WTC11 (cell line): ENCODE measurements around the gene MYH14. TPM values are rescaled to one million over a fixed set of nuclear protein-coding genes. Genes with fewer than 3 reads are reported as not detected.

Source experiments
- ATAC-seq: fragments of 200-7000 bp; cut with Tn5 transposase; 2 replicates; pipeline ENCODE4 v1.10.0; 2021; ENCODE audit warnings: mild to moderate bottlenecking, moderate library complexity
- CTCF ChIA-PET: fragments of 300-600 bp; sonication (Branson Sonifier 250); formaldehyde crosslinking; loops from one replicate; lab custom pipeline; 2021; ENCODE audit warnings: antibody characterized with exemption; lab: Charles Lee
- POLR2A ChIA-PET: fragments of 350-600 bp; sonication (Branson Sonifier 250); formaldehyde crosslinking; loops from one replicate; lab custom pipeline; 2021; ENCODE audit warnings: antibody characterized with exemption; lab: Charles Lee
- DNase-seq: peaks from one replicate; pipeline ENCODE4 v3.0.0; 2021; ENCODE audit warnings: low spot score
- H3K27ac Mint-ChIP-seq: 2 replicates; pipeline ENCODE4 v1.8.0; 2021; ENCODE audit warnings: mixed read lengths
- H3K27me3 Mint-ChIP-seq: 2 replicates; pipeline ENCODE4 v1.8.0; 2021; ENCODE audit warnings: low read depth, mild to moderate bottlenecking, moderate library complexity, mixed read lengths
- H3K36me3 Mint-ChIP-seq: 2 replicates; pipeline ENCODE4 v1.8.0; 2021; ENCODE audit warnings: mixed read lengths
- H3K4me1 Mint-ChIP-seq: 2 replicates; pipeline ENCODE4 v1.8.0; 2022; ENCODE audit warnings: mixed read lengths
- H3K4me3 Mint-ChIP-seq: 2 replicates; pipeline ENCODE4 v1.8.0; 2021; ENCODE audit warnings: mild to moderate bottlenecking, moderate library complexity, mixed read lengths
- H3K9me3 Mint-ChIP-seq: 2 replicates; pipeline ENCODE4 v1.8.0; 2021; ENCODE audit warnings: mixed read lengths
- ETV6 ChIP-seq: sonication (generic); formaldehyde crosslinking; IDR thresholded peaks from 2 replicates; pipeline ENCODE4 v1.8.1; 2022; ENCODE audit warnings: mild to moderate bottlenecking, missing genetic modification reagents
- HMGXB4 ChIP-seq: sonication (generic); formaldehyde crosslinking; IDR thresholded peaks from 2 replicates; pipeline ENCODE4 v1.8.1; 2023; ENCODE audit warnings: mild to moderate bottlenecking, moderate library complexity, missing genetic modification reagents
- KAT7 ChIP-seq: sonication (generic); formaldehyde crosslinking; IDR thresholded peaks from 2 replicates; pipeline ENCODE4 v1.8.1; 2023; ENCODE audit warnings: missing genetic modification reagents, mild to moderate bottlenecking, borderline replicate concordance
- MXD4 ChIP-seq: fragments of 250-450 bp; sonication (Bioruptor Pico); IDR thresholded peaks from 2 replicates; pipeline ENCODE4 v1.8.0; 2021; ENCODE audit warnings: mild to moderate bottlenecking, moderate library complexity, borderline replicate concordance
- SOX15 ChIP-seq: fragments of 250-450 bp; sonication (Bioruptor Pico); IDR thresholded peaks from 2 replicates; pipeline ENCODE4 v1.9.0; 2021; ENCODE audit warnings: mild to moderate bottlenecking
- ZNF121 ChIP-seq: sonication (generic); formaldehyde crosslinking; IDR thresholded peaks from 2 replicates; pipeline ENCODE4 v1.8.0; 2023; ENCODE audit warnings: missing genetic modification reagents
- total RNA-seq: library from RNA; stranded (reverse); gene quantifications from 3 replicates; pipeline ENCODE4 v1.2.3, GENCODE V29; 2021
- TF ChIP-seq, protein P1 (sequence below): sonication (generic); formaldehyde crosslinking; conservative IDR thresholded peaks from 2 replicates; pipeline ENCODE4 v1.8.1; 2023; ENCODE audit warnings: mild to moderate bottlenecking, low read depth, missing genetic modification reagents, moderate library complexity
- TF ChIP-seq, protein P2 (sequence below): sonication (generic); formaldehyde crosslinking; IDR thresholded peaks from 2 replicates; pipeline ENCODE4 v1.8.0; 2023; ENCODE audit warnings: mild to moderate bottlenecking, missing genetic modification reagents
- TF ChIP-seq, protein P3 (sequence below): sonication (generic); formaldehyde crosslinking; IDR thresholded peaks from 2 replicates; pipeline ENCODE4 v1.8.0; 2022; ENCODE audit warnings: mild to moderate bottlenecking, missing genetic modification reagents
- TF ChIP-seq, protein P4 (sequence below): sonication (generic); formaldehyde crosslinking; IDR thresholded peaks from 2 replicates; pipeline ENCODE4 v1.8.1; 2022; ENCODE audit warnings: mild to moderate bottlenecking, missing genetic modification reagents, moderate library complexity, borderline replicate concordance

MYH14 gene
- total RNA-seq, 1 experiment from 2014 or later: 25.8 TPM

DNA sequence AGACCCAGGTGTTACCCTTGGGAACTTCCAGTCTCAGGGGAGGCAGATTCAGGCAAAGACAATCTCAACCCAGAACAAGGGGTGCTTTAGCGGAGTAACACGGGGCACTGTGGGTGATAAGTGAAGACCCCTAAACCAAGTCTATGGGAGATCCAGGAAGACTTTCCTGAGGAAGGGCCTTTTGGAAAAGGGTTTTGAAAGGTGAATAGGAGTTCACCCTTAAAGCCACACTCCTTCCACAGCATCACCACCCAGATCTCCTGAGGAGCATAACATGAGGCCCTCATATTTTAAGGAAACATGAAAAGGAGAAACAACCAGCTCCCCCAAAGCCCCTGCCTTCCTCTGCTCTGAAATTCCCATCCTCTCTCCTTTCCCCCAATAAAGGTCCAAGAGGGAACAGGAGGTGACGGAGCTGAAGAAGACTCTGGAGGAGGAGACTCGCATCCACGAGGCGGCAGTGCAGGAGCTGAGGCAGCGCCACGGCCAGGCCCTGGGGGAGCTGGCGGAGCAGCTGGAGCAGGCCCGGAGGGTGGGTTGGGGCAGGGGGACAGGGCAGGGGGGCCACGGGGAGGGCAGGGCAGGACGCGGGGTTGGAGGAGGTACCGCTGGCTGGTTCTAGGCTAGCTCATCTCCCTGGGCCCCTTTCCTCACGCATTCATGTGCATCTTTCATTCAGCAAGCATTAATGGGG, 73.1 kb downstream of the MYH14 start:
- H3K36me3 Mint-ChIP-seq: peaks cover 13% of the 10 kb centered on the region
- no peaks in the 10 kb centered on the region for H3K27me3 Mint-ChIP-seq
- ATAC-seq (no peak), DNase-seq (no peak)
- POLR2A ChIA-PET: no interaction called here
- H3K27ac Mint-ChIP-seq: no peak overlapping the region
- H3K9me3 Mint-ChIP-seq: no peaks in the 10 kb centered on the region
- no peaks in the 10 kb centered on the region for H3K4me1 Mint-ChIP-seq
- no peak overlapping the region for H3K4me3 Mint-ChIP-seq
- CTCF ChIA-PET: interaction anchor here (1.3 to 2.4 kb wide), 5 partner anchors 12 to 52 kb away, joined by 5 to 7 read pairs (median 6); partner anchors contain the start of gene KCNC3
- TF ChIP-seq, protein P1, sequence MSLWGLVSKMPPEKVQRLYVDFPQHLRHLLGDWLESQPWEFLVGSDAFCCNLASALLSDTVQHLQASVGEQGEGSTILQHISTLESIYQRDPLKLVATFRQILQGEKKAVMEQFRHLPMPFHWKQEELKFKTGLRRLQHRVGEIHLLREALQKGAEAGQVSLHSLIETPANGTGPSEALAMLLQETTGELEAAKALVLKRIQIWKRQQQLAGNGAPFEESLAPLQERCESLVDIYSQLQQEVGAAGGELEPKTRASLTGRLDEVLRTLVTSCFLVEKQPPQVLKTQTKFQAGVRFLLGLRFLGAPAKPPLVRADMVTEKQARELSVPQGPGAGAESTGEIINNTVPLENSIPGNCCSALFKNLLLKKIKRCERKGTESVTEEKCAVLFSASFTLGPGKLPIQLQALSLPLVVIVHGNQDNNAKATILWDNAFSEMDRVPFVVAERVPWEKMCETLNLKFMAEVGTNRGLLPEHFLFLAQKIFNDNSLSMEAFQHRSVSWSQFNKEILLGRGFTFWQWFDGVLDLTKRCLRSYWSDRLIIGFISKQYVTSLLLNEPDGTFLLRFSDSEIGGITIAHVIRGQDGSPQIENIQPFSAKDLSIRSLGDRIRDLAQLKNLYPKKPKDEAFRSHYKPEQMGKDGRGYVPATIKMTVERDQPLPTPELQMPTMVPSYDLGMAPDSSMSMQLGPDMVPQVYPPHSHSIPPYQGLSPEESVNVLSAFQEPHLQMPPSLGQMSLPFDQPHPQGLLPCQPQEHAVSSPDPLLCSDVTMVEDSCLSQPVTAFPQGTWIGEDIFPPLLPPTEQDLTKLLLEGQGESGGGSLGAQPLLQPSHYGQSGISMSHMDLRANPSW (CRISPR knock-in tag): no peak
- no peak for TF ChIP-seq KAT7
- no peak for TF ChIP-seq SOX15 (CRISPR knock-in tag)
- no peak for TF ChIP-seq HMGXB4 (CRISPR knock-in tag)
- TF ChIP-seq, protein P2, sequence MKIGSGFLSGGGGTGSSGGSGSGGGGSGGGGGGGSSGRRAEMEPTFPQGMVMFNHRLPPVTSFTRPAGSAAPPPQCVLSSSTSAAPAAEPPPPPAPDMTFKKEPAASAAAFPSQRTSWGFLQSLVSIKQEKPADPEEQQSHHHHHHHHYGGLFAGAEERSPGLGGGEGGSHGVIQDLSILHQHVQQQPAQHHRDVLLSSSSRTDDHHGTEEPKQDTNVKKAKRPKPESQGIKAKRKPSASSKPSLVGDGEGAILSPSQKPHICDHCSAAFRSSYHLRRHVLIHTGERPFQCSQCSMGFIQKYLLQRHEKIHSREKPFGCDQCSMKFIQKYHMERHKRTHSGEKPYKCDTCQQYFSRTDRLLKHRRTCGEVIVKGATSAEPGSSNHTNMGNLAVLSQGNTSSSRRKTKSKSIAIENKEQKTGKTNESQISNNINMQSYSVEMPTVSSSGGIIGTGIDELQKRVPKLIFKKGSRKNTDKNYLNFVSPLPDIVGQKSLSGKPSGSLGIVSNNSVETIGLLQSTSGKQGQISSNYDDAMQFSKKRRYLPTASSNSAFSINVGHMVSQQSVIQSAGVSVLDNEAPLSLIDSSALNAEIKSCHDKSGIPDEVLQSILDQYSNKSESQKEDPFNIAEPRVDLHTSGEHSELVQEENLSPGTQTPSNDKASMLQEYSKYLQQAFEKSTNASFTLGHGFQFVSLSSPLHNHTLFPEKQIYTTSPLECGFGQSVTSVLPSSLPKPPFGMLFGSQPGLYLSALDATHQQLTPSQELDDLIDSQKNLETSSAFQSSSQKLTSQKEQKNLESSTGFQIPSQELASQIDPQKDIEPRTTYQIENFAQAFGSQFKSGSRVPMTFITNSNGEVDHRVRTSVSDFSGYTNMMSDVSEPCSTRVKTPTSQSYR (CRISPR knock-in tag): no peak
- TF ChIP-seq, protein P3, sequence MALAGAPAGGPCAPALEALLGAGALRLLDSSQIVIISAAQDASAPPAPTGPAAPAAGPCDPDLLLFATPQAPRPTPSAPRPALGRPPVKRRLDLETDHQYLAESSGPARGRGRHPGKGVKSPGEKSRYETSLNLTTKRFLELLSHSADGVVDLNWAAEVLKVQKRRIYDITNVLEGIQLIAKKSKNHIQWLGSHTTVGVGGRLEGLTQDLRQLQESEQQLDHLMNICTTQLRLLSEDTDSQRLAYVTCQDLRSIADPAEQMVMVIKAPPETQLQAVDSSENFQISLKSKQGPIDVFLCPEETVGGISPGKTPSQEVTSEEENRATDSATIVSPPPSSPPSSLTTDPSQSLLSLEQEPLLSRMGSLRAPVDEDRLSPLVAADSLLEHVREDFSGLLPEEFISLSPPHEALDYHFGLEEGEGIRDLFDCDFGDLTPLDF (CRISPR knock-in tag): no peak
- no peak for TF ChIP-seq MXD4
- TF ChIP-seq, protein P4, sequence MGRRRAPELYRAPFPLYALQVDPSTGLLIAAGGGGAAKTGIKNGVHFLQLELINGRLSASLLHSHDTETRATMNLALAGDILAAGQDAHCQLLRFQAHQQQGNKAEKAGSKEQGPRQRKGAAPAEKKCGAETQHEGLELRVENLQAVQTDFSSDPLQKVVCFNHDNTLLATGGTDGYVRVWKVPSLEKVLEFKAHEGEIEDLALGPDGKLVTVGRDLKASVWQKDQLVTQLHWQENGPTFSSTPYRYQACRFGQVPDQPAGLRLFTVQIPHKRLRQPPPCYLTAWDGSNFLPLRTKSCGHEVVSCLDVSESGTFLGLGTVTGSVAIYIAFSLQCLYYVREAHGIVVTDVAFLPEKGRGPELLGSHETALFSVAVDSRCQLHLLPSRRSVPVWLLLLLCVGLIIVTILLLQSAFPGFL (CRISPR knock-in tag): no peak

DNA sequence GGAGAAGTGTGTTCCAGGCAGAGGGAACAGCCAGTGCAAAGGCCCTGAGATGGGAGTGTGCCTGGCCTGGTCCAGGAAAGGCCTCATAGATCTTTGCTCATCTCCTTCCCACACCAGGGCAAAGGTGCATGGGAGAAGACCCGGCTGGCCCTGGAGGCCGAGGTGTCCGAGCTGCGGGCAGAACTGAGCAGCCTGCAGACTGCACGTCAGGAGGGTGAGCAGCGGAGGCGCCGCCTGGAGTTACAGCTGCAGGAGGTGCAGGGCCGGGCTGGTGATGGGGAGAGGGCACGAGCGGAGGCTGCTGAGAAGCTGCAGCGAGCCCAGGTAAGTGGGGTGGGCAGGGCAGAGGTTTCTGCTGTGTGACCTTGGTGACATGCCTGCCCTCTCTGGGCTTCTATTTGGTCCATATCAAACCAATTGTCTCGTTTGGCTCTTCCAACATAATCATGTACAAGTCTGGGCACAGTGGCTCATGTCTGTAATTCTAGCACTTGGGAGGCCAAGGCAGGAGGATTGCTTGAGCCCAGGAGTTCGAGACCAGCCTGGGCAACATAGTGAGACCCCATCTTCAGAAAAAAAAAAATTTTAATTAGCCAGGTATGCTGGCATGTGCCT, 74.7 kb downstream of the MYH14 start:
- CTCF ChIA-PET: interaction anchor here (0.7 to 2.4 kb wide), 4 partner anchors 11 to 50 kb away, joined by 3 to 7 read pairs (median 6); partner anchors contain the start of gene KCNC3
- no peak for TF ChIP-seq ETV6 (CRISPR knock-in tag)
- TF ChIP-seq ZNF121 (CRISPR knock-in tag): peak; percentile 74
- Mint-ChIP-seq H3K27ac (no peak overlapping the region), H3K27me3 (no peaks in the 10 kb centered on the region), H3K4me1 (no peaks in the 10 kb centered on the region), H3K9me3 (no peaks in the 10 kb centered on the region), H3K36me3 (peaks cover 10% of the 10 kb centered on the region), H3K4me3 (no peak overlapping the region)
- DNase-seq (no peak), ATAC-seq (no peak)
- POLR2A ChIA-PET: no interaction called here
